ENCODE measurements around the gene DNAJC25. TPM values are rescaled to one million over a fixed set of nuclear protein-coding genes. Genes with fewer than 3 reads are reported as not detected.

Gene DNAJC25
- 5.3 TPM for total RNA-seq

DNA sequence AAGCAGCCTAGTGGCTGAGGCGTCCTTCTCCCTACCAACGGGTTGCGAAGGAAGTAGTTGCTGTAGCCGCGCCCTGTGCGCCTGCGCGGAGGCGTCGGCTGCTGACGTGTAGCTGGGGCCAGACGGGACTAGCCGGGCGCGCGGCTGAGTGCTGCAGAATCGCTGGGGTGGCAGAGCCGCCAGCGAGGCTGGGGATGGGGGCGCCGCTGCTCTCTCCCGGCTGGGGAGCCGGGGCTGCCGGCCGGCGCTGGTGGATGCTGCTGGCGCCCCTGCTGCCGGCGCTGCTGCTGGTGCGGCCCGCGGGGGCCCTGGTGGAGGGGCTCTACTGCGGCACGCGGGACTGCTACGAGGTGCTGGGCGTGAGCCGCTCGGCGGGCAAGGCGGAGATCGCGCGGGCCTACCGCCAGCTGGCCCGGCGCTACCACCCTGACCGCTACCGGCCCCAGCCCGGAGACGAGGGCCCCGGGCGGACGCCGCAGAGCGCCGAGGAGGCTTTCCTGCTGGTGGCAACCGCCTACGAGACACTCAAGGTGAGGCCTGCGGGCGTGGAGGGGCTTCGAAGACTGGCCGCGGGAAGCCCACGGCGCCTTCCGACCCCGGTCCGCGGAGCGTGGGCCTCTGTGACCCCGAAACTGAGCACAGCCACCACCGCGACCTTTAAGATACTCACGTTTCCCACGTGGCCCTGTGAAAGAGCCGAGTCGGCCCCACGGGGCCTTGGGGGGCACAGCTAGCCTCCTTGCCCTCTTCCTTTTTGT lies at the start of gene DNAJC25:
TSS of gene DNAJC25 (plus strand) at position 121 of the 758 bp plus-strand sequence. CDS start at position 195, 74 bp downstream.

DNA sequence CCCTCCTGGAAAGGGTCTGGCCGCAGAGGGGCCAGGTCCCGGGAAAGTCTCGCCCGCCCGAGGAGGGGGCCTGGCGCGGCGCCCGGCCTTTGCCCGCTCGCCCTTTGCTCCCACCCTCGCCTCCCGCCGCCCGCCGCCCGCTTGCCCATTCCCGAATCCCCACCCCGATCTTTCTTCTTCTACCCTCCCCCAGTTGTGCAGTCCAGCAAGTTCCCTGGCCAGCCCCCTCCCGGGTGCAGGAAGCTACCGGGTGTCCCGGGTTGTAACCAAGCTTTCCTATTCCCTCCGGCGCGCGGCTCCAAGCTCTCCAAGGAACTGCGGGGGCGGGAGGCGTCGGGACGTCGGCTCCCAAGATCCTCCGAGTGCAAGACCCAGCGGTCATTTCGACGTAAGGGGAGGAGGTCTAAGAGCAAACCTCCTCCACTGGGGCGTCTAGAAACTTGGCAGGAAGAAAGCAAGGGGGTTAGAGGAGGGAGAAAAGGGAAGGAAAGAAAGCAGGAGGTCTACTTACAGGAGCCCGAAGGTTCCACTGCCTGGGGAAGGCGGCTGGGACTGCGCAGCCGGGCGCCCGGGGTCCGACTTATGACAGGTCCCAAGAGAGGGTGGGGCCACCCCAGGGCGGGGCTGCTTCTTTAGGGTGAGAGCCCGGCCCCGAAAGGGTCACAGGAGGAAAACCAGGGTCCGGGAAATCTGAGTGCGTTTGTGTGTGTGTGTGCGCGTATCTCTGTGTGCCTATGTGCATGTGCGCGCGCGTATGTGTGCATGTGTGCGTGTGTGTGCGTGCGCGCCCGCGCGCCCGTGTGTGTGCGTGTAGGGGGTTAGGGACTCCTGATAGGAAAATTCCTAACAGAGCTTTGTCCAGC lies 31.8 kb upstream of the DNAJC25 start, which contains the start of gene PTGR1:
TSS of gene PTGR1 (minus strand) at position 556 of the 863 bp plus-strand sequence. CDS start 2,225 bp downstream, outside the sequence.

DNA sequence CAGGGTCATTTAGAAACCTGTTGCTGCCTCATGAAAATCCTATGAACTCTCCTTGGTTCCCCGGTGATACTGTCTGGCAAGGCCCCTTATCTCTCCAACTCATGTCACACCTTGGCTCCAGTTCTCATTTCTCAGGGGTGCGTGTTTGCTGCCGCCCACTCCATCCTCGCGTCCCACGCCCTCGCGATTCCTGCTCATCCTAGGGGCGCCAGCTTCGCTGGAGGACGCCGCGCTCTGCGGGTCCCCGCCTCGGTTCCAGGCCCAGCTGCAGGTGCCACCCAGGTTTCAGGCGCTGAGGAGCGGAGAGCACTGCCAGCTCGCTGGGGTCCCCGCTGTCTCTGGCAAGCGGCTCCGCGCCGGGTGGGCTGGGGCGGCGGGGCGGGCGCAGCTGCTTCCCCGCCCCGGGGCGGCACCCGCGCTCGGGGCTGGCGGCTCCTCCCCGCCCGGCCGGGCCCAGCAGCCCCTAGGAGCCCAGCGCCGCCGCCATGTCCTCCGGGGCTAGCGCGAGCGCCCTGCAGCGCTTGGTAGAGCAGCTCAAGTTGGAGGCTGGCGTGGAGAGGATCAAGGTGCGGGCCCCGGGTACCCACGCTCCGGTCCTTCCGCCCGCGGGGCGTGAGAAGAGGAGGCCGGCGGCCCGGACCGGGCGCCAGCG lies 30.1 kb downstream of the DNAJC25 start, which contains the start of gene GNG10:
TSS of gene GNG10 (plus strand) at position 456 of the 652 bp plus-strand sequence. CDS start at position 486, 30 bp downstream.

Other genes starting within 250 kb of the DNAJC25 start
- gene ECPAS, start 147.0 kb upstream of the DNAJC25 start, total RNA-seq: 122 TPM
- gene ZNF483, start 106.2 kb upstream of the DNAJC25 start, total RNA-seq: 45.7 TPM
- gene PTGR1, start 31.7 kb upstream of the DNAJC25 start, total RNA-seq: 7.5 TPM
- 24.1 TPM for gene GNG10, start 30.3 kb downstream of the DNAJC25 start, total RNA-seq
- not detected for gene SHOC1, start 163.6 kb downstream of the DNAJC25 start, total RNA-seq

Data from parietal lobe (tissue), 1 donor.